Suprapubic skin (tissue), 4 donors: ENCODE results near the gene GSTM4. TPM values are rescaled to one million over a fixed set of nuclear protein-coding genes. Genes with fewer than 3 reads are reported as not detected.

ENCODE experiments used
- DNase-seq, 2 donors: peaks; one replicate each; pipeline ENCODE4 v3.0.0-alpha.2; 2019; ENCODE audit warnings: low spot score in 2 of 2
- H3K27ac ChIP-seq: fragments of 200-600 bp; sonication (generic); one replicate; pipeline ENCODE4 v1.5.1; 2019
- H3K27me3 ChIP-seq: fragments of 200-600 bp; sonication (generic); one replicate; pipeline ENCODE4 v1.5.1; 2019
- H3K36me3 ChIP-seq: fragments of 200-600 bp; sonication (generic); one replicate; pipeline ENCODE4 v1.5.1; 2019
- H3K4me1 ChIP-seq: fragments of 200-600 bp; sonication (generic); one replicate; pipeline ENCODE4 v1.5.1; 2019
- H3K4me3 ChIP-seq: fragments of 200-600 bp; sonication (generic); one replicate; pipeline ENCODE4 v1.5.1; 2019; ENCODE audit warnings: mild to moderate bottlenecking
- H3K9me3 ChIP-seq: fragments of 200-600 bp; sonication (generic); one replicate; pipeline ENCODE4 v1.5.1; 2019
- EP300 ChIP-seq: sonication (generic); formaldehyde crosslinking; IDR thresholded peaks from one replicate; pipeline ENCODE4 v1.6.1; 2017; ENCODE audit warnings: antibody characterized with exemption
- POLR2A ChIP-seq, 2 donors: fragments of 450-650 bp; IDR thresholded peaks; one replicate each; pipeline ENCODE4 v1.6.1; 2017; ENCODE audit warnings: antibody characterized with exemption in 2 of 2, mild to moderate bottlenecking in 2 of 2, moderate library complexity in 2 of 2
- POLR2AphosphoS5 ChIP-seq, 3 donors: sonication (generic); formaldehyde crosslinking; IDR thresholded peaks; one replicate each; pipeline ENCODE4 v1.6.1; 2017; ENCODE audit warnings: antibody characterized with exemption in 3 of 3
- WGBS: methylation state at CpG from one replicate; pipeline ENCODE4 v1.1.5; 2018; 5-methylcytosine and 5-hydroxymethylcytosine counted together
- total RNA-seq, 4 donors: library from RNA; depleted of rRNA; stranded (reverse); fragments of >200 nt; gene quantifications; one replicate each; pipeline ENCODE4 v1.1.0, GENCODE V29; 2016
- TF ChIP-seq, protein P1 (sequence below), 2 donors: fragments of 200-600 bp in 1 of 2; fragments of 450-650 bp in 1 of 2; sonication (generic) in 1 of 2; IDR thresholded peaks; one replicate each; pipeline ENCODE4 v1.5.1; 2016 to 2019; ENCODE audit warnings: antibody characterized with exemption in 2 of 2, mild to moderate bottlenecking in 1 of 2, moderate library complexity in 1 of 2

GSTM4 gene
- 10 to 100 TPM; 18.7 to 41.1 (median 32.3) TPM for total RNA-seq

DNA sequence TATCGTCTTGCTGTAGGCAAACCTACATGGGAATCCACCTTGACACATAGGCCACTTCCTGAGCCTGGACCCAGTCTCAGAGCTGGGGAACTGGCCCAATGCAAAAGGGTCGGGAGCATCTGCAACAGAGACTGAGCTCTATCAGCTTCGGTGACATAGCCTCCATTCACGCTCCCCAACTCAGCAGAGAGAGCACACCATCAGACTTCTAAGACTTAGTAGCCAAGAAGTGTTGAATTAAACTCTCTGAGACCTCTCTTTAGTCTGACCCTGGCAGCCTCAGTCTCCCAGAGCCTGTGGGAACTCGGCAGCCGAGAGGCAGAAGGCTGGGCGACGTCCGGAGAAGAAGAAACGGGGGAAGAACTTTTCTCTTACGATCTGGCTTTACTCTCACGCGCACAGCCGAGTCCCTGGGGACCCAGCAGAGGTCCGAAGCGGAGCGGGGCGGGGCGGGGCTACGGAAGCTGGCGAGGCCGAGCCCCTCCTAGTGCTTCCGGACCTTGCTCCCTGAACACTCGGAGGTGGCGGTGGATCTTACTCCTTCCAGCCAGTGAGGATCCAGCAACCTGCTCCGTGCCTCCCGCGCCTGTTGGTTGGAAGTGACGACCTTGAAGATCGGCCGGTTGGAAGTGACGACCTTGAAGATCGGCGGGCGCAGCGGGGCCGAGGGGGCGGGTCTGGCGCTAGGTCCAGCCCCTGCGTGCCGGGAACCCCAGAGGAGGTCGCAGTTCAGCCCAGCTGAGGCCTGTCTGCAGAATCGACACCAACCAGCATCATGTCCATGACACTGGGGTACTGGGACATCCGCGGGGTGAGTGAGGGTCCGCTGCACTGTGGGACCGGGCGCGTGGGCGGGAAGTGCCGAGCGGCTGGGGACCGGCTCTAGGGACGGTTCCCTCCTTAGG is at the start of gene GSTM4:
GSTM4 (plus strand) TSS at position 485 of the 905 bp plus-strand sequence; CDS start at position 776, 291 bp downstream.
- Histone ChIP-seq H3K36me3 (peaks cover 3% of the 10 kb centered on the region), H3K9me3 (no peaks in the 10 kb centered on the region), H3K27me3 (no peaks in the 10 kb centered on the region), H3K4me3 (peak within 1 kb of the TSS; percentile 82), H3K4me1 (peaks cover 17% of the 10 kb centered on the region), H3K27ac (peak within 1 kb of the TSS; percentile 83)
- TF ChIP-seq, protein P1, sequence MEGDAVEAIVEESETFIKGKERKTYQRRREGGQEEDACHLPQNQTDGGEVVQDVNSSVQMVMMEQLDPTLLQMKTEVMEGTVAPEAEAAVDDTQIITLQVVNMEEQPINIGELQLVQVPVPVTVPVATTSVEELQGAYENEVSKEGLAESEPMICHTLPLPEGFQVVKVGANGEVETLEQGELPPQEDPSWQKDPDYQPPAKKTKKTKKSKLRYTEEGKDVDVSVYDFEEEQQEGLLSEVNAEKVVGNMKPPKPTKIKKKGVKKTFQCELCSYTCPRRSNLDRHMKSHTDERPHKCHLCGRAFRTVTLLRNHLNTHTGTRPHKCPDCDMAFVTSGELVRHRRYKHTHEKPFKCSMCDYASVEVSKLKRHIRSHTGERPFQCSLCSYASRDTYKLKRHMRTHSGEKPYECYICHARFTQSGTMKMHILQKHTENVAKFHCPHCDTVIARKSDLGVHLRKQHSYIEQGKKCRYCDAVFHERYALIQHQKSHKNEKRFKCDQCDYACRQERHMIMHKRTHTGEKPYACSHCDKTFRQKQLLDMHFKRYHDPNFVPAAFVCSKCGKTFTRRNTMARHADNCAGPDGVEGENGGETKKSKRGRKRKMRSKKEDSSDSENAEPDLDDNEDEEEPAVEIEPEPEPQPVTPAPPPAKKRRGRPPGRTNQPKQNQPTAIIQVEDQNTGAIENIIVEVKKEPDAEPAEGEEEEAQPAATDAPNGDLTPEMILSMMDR (IDR thresholded peaks at IDR 0.05): no peak
- no peak for TF ChIP-seq POLR2A (IDR thresholded peaks at IDR 0.05)
- no peak for TF ChIP-seq POLR2AphosphoS5 (IDR thresholded peaks at IDR 0.05)
- no peak for TF ChIP-seq EP300
- WGBS: under 1% methylated on average over 25 of the region's 54 CpGs
- DNase-seq: peak; percentile 87 to 93

DNA sequence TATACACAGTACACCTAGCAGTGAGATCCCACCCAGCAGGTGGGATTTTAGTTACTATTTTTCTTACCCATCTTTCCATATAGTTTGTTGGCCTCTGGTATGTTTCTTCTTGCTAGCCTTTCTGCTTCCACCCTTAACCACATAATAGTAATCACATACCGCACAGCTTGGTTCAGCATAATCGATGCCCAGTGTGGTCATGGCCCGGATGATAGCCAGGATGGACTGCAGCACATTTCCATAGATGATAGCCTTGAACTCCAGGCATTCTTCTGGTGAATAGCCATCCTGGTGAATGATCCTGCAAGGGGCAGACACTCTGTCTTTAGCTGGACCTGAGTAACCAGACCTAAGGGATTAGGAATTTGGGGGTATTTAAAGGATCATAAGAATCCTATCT is 46.0 kb upstream of the GSTM4 start:
- WGBS: 96% methylated on average over 3 of the region's 3 CpGs
- Histone ChIP-seq H3K27me3 (no peaks in the 10 kb centered on the region), H3K36me3 (no peaks in the 10 kb centered on the region), H3K27ac (no peak overlapping the region), H3K9me3 (no peaks in the 10 kb centered on the region), H3K4me1 (no peaks in the 10 kb centered on the region), H3K4me3 (no peak overlapping the region)
- TF ChIP-seq EP300 (no peak), POLR2AphosphoS5 (IDR thresholded peaks at IDR 0.05) (no peak), POLR2A (IDR thresholded peaks at IDR 0.05) (no peak)
- TF ChIP-seq, protein P1 (IDR thresholded peaks at IDR 0.05): no peak
- DNase-seq: no peak

DNA sequence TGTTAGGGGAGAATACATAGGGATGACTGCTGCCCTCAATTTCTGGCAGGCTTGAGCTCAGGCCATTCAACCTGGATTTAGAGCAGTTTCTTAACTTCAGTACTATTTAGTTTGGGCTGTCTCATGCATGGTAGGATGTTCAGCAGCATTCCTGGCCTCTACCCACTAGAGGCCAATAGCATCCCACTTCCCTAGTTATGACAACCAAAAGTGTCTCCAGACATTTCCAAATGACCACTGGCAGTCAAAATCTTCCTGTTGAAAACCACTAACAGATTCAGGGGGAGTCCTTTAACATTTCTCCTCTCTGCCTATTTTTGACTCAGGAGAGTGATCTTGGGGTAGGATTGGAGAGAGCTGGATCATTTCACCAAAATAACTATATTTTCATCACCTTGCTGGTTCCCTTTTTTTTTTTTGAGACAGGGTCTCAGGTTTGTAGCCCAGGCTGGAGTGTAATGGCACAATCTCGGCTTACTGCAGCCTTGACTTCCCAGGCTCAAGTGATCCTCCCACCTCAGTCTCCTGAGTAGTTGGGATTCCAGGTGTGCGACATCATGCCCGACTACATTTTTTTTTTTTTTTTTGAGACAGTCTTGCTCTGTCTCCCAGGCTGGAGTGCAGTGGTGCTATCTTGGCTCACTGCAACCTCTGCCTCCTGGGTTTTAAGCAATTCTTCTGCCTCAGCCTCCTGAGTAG is 45.1 kb upstream of the GSTM4 start:
- Histone ChIP-seq H3K4me3 (no peak overlapping the region), H3K27ac (no peak overlapping the region), H3K9me3 (no peaks in the 10 kb centered on the region), H3K4me1 (no peaks in the 10 kb centered on the region), H3K27me3 (no peaks in the 10 kb centered on the region), H3K36me3 (no peaks in the 10 kb centered on the region)
- TF ChIP-seq POLR2A (IDR thresholded peaks at IDR 0.05) (no peak), POLR2AphosphoS5 (IDR thresholded peaks at IDR 0.05) (no peak)
- no peak for DNase-seq
- 58% methylated on average over 3 of the region's 3 CpGs for WGBS

DNA sequence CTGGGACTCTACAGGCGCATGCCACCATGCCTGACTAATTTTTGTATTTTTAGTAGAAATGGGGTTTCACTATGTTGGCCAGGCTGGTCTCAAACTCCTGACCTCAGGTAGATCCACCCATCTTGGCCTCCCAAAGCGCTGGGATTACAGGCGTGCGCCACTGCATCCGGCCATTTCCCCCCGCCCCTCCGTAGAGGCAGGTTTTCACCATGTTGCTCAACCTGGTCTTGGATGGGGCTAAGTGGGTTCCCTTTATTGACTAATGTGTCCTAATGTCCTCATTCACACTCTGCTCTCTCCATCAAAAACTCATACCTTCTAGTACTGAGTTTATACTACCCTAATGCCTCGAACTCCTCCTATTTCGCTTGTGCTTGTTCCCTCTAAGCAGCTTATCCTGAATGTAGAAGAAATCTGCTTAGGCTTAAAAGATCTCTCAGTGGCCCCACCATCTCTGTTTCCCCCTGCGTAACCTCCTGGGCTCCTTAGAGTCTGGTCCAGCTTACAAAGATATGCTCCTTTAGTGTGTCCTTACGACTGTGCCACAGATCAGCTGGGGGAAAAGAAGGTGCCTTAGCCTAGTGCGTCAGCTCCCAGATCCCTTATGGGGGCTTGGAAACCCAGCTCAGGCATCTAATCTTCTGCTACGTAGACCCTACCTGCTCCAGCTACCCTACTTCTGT is 44.5 kb upstream of the GSTM4 start:
- no peaks in the 10 kb centered on the region for H3K9me3 ChIP-seq
- TF ChIP-seq POLR2A (IDR thresholded peaks at IDR 0.05) (no peak), POLR2AphosphoS5 (IDR thresholded peaks at IDR 0.05) (no peak), EP300 (no peak)
- TF ChIP-seq, protein P1 (IDR thresholded peaks at IDR 0.05): no peak
- no peak for DNase-seq
- no peaks in the 10 kb centered on the region for H3K4me1 ChIP-seq
- H3K27me3 ChIP-seq: no peaks in the 10 kb centered on the region
- WGBS: 93% methylated on average over 13 of the region's 13 CpGs
- no peaks in the 10 kb centered on the region for H3K36me3 ChIP-seq
- H3K27ac ChIP-seq: no peak overlapping the region
- no peak overlapping the region for H3K4me3 ChIP-seq

DNA sequence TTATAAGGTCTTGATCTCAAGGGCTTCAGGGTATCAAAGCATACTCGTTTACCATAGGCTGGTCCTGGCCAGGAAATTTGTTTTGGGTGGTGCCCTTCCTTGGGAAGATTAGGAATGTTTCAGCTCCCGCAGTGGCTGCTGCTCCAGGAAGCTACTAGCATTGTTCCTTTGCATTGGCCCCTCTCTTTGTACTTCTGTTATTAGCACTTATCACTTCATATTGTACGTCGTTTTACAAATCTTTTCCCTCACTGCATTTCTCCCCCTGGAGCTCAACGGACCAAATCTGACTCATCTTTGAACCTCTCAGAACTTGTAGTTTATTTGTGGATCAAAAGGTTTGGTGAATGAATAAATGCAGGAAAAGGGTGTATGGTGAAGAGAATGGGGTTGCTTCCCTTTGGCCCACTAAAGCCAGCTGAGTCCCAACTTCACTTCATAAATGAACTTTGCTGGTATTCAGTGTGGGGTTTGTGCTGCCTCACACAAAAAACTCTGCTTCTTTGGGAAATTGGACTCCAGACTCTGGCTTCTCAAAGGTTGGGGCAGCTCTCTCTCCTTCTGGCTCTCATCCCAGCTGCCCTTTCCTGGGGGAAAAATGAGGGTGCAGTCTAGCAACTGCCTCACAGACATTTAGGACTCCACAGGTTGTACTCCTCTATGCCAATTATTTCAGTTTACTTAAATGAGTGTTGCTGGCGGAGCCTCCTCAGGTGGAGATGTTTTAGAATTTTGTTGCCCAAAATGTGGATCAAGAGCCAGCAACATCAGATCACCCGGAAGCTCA is 42.3 kb upstream of the GSTM4 start:
- H3K4me1 ChIP-seq: no peaks in the 10 kb centered on the region
- H3K27me3 ChIP-seq: no peaks in the 10 kb centered on the region
- no peaks in the 10 kb centered on the region for H3K36me3 ChIP-seq
- WGBS: 48% methylated on average over 7 of the region's 7 CpGs
- H3K9me3 ChIP-seq: no peaks in the 10 kb centered on the region
- no peak overlapping the region for H3K27ac ChIP-seq
- no peak overlapping the region for H3K4me3 ChIP-seq
- no peak for TF ChIP-seq POLR2A (IDR thresholded peaks at IDR 0.05)
- TF ChIP-seq POLR2AphosphoS5 (IDR thresholded peaks at IDR 0.05): no peak
- TF ChIP-seq EP300: no peak
- TF ChIP-seq, protein P1 (IDR thresholded peaks at IDR 0.05): no peak
- no peak for DNase-seq
